ENCODE data around the gene AUTS2.

DNA sequence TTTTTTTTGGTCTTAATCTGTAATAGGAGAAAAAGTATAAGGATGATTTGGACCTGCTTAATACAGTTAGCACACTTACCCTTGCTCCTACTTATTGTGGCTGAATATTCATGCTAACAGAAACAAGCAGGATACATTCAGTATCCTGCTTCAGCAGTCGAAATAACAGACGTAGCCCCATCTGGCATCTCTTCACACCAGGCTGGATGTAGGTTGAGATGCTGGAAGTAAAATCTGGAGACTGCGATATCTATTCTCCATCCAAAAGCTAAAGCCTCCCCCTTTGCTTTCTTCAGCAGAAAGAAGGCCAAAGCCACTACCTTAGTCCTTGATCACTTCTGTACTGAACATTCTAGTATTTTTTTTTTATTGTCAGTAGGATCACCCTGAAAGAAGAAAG lies 537.4 kb downstream of the AUTS2 start:
- TF ChIP-seq EZH2phosphoT487 (IDR thresholded peaks at IDR 0.05; ENCODE audit: insufficient read depth, low read depth) (no peak), EZH2 (IDR thresholded peaks at IDR 0.05; ENCODE audit: insufficient read depth, poor library complexity, severe bottlenecking) (no peak)

Measured in GM23248 (cell line).